WTC11 (cell line): ENCODE data around the gene UGGT1. TPM values are rescaled to one million over a fixed set of nuclear protein-coding genes. Genes with fewer than 3 reads are reported as not detected.

Experiments
- ATAC-seq: fragments of 200-7000 bp; cut with Tn5 transposase; 2 replicates; pipeline ENCODE4 v1.10.0; 2021; ENCODE audit warnings: mild to moderate bottlenecking, moderate library complexity
- CTCF ChIA-PET: fragments of 300-600 bp; sonication (Branson Sonifier 250); formaldehyde crosslinking; loops from one replicate; lab custom pipeline; 2021; ENCODE audit warnings: antibody characterized with exemption; lab: Charles Lee
- POLR2A ChIA-PET: fragments of 350-600 bp; sonication (Branson Sonifier 250); formaldehyde crosslinking; loops from one replicate; lab custom pipeline; 2021; ENCODE audit warnings: antibody characterized with exemption; lab: Charles Lee
- DNase-seq: peaks from one replicate; pipeline ENCODE4 v3.0.0; 2021; ENCODE audit warnings: low spot score
- H3K27ac Mint-ChIP-seq: 2 replicates; pipeline ENCODE4 v1.8.0; 2021; ENCODE audit warnings: mixed read lengths
- H3K27me3 Mint-ChIP-seq: 2 replicates; pipeline ENCODE4 v1.8.0; 2021; ENCODE audit warnings: low read depth, mild to moderate bottlenecking, moderate library complexity, mixed read lengths
- H3K36me3 Mint-ChIP-seq: 2 replicates; pipeline ENCODE4 v1.8.0; 2021; ENCODE audit warnings: mixed read lengths
- H3K4me1 Mint-ChIP-seq: 2 replicates; pipeline ENCODE4 v1.8.0; 2022; ENCODE audit warnings: mixed read lengths
- H3K4me3 Mint-ChIP-seq: 2 replicates; pipeline ENCODE4 v1.8.0; 2021; ENCODE audit warnings: mild to moderate bottlenecking, moderate library complexity, mixed read lengths
- H3K9me3 Mint-ChIP-seq: 2 replicates; pipeline ENCODE4 v1.8.0; 2021; ENCODE audit warnings: mixed read lengths
- AR ChIP-seq: fragments of 250-450 bp; sonication (Bioruptor Pico); IDR thresholded peaks from 2 replicates; pipeline ENCODE4 v1.9.0; 2021; ENCODE audit warnings: mild to moderate bottlenecking
- ESRRA ChIP-seq: sonication (generic); formaldehyde crosslinking; IDR thresholded peaks from 2 replicates; pipeline ENCODE4 v1.8.1; 2022; ENCODE audit warnings: mild to moderate bottlenecking, missing genetic modification reagents, borderline replicate concordance
- FOXJ3 ChIP-seq: sonication (generic); formaldehyde crosslinking; IDR thresholded peaks from 2 replicates; pipeline ENCODE4 v1.9.0; 2021; ENCODE audit warnings: missing genetic modification reagents, mild to moderate bottlenecking, borderline replicate concordance
- GTF2I ChIP-seq: fragments of 250-450 bp; sonication (Bioruptor Pico); conservative IDR thresholded peaks from 2 replicates; pipeline ENCODE4 v1.4.0; 2021; ENCODE audit warnings: mild to moderate bottlenecking
- HMGXB4 ChIP-seq: sonication (generic); formaldehyde crosslinking; IDR thresholded peaks from 2 replicates; pipeline ENCODE4 v1.8.1; 2023; ENCODE audit warnings: mild to moderate bottlenecking, moderate library complexity, missing genetic modification reagents
- KAT7 ChIP-seq: sonication (generic); formaldehyde crosslinking; IDR thresholded peaks from 2 replicates; pipeline ENCODE4 v1.8.1; 2023; ENCODE audit warnings: missing genetic modification reagents, mild to moderate bottlenecking, borderline replicate concordance
- MLX ChIP-seq: sonication (generic); formaldehyde crosslinking; IDR thresholded peaks from 2 replicates; pipeline ENCODE4 v1.8.1; 2023; ENCODE audit warnings: mild to moderate bottlenecking, missing genetic modification reagents, moderate library complexity
- MYBL2 ChIP-seq: sonication (generic); formaldehyde crosslinking; IDR thresholded peaks from 2 replicates; pipeline ENCODE4 v1.8.1; 2023; ENCODE audit warnings: mild to moderate bottlenecking, moderate library complexity, missing genetic modification reagents
- NR3C1 ChIP-seq: sonication (generic); formaldehyde crosslinking; conservative IDR thresholded peaks from 2 replicates; pipeline ENCODE4 v1.8.1; 2023; ENCODE audit warnings: low read depth, mild to moderate bottlenecking, missing genetic modification reagents
- PRRX2 ChIP-seq: fragments of 250-450 bp; sonication (Bioruptor Pico); IDR thresholded peaks from 2 replicates; pipeline ENCODE4 v1.8.0; 2021; ENCODE audit warnings: mild to moderate bottlenecking
- RORB ChIP-seq: fragments of 250-450 bp; sonication (Bioruptor Pico); IDR thresholded peaks from 2 replicates; pipeline ENCODE4 v1.9.0; 2021; ENCODE audit warnings: mild to moderate bottlenecking
- TCF7 ChIP-seq: sonication (generic); formaldehyde crosslinking; IDR thresholded peaks from 2 replicates; pipeline ENCODE4 v1.8.0; 2022; ENCODE audit warnings: mild to moderate bottlenecking, low read depth, missing genetic modification reagents, moderate library complexity
- USF2 ChIP-seq: sonication (generic); formaldehyde crosslinking; IDR thresholded peaks from 2 replicates; pipeline ENCODE4 v1.8.1; 2023; ENCODE audit warnings: mild to moderate bottlenecking, missing genetic modification reagents, moderate library complexity
- ZNF232 ChIP-seq: sonication (generic); formaldehyde crosslinking; IDR thresholded peaks from 2 replicates; pipeline ENCODE4 v1.8.0; 2022; ENCODE audit warnings: mild to moderate bottlenecking, missing genetic modification reagents
- total RNA-seq: library from RNA; stranded (reverse); gene quantifications from 3 replicates; pipeline ENCODE4 v1.2.3, GENCODE V29; 2021
- TF ChIP-seq, protein P1 (sequence below): sonication (generic); formaldehyde crosslinking; IDR thresholded peaks from 2 replicates; pipeline ENCODE4 v1.8.1; 2022; ENCODE audit warnings: low read depth, missing genetic modification reagents, borderline replicate concordance
- TF ChIP-seq, protein P2 (sequence below): sonication (generic); formaldehyde crosslinking; IDR thresholded peaks from 2 replicates; pipeline ENCODE4 v1.8.0; 2023; ENCODE audit warnings: missing genetic modification reagents
- TF ChIP-seq, protein P3 (sequence below): sonication (generic); formaldehyde crosslinking; IDR thresholded peaks from 2 replicates; pipeline ENCODE4 v1.8.1; 2022; ENCODE audit warnings: low read depth, mild to moderate bottlenecking, moderate library complexity, missing genetic modification reagents, borderline replicate concordance

UGGT1 gene
- total RNA-seq, 1 experiment from 2014 or later = 57.9 TPM

DNA sequence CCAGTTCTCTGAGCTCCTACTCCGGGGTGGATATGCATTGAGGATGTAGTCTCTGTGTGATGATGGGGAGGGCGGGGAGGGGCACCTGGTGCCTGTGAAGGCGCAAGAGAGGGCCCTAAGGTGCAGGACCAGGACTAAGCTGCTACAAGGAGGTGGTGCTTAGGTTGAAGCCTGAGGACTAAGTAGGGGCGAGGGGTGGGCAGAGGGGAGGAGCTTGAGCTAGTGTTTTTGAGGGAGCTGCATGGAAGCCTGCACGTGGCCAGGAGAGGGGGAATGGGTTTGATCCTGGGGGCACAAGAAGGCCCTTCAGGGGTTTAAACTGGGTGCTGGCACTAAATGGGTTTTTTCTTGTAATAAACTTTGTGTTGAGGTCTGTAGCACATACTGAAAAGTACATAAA lies 105.0 kb downstream of the UGGT1 start (continued):
- no peak for TF ChIP-seq RORB (CRISPR knock-in tag)
- no peak for TF ChIP-seq AR

GRCh38 chr2:128196471-128196931 lies 105.5 kb downstream of the UGGT1 start:
- POLR2A ChIA-PET = no interaction called here
- Mint-ChIP-seq H3K27ac (peak overlapping the region; percentile 7; the same call in 1 of the 2 replicates), H3K9me3 (no peaks in the 10 kb centered on the region), H3K4me1 (peaks cover 10% of the 10 kb centered on the region), H3K27me3 (no peaks in the 10 kb centered on the region), H3K36me3 (peaks cover 5% of the 10 kb centered on the region; the same call in 1 of the 2 replicates), H3K4me3 (no peak overlapping the region)
- DNase-seq = no peak
- no peak for ATAC-seq
- TF ChIP-seq TCF7 (CRISPR knock-in tag) (no peak), HMGXB4 (no peak), ZNF232 (CRISPR knock-in tag) (no peak), GTF2I (CRISPR knock-in tag) (no peak), NR3C1 (no peak), KAT7 (CRISPR knock-in tag) (no peak), MLX (CRISPR knock-in tag) (no peak), FOXJ3 (CRISPR knock-in tag) (no peak), MYBL2 (CRISPR knock-in tag) (no peak), ESRRA (CRISPR knock-in tag) (no peak), PRRX2 (CRISPR knock-in tag) (no peak), USF2 (CRISPR knock-in tag) (no peak)
- TF ChIP-seq, protein P1, sequence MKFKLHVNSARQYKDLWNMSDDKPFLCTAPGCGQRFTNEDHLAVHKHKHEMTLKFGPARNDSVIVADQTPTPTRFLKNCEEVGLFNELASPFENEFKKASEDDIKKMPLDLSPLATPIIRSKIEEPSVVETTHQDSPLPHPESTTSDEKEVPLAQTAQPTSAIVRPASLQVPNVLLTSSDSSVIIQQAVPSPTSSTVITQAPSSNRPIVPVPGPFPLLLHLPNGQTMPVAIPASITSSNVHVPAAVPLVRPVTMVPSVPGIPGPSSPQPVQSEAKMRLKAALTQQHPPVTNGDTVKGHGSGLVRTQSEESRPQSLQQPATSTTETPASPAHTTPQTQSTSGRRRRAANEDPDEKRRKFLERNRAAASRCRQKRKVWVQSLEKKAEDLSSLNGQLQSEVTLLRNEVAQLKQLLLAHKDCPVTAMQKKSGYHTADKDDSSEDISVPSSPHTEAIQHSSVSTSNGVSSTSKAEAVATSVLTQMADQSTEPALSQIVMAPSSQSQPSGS (CRISPR knock-in tag) = no peak
- TF ChIP-seq, protein P2, sequence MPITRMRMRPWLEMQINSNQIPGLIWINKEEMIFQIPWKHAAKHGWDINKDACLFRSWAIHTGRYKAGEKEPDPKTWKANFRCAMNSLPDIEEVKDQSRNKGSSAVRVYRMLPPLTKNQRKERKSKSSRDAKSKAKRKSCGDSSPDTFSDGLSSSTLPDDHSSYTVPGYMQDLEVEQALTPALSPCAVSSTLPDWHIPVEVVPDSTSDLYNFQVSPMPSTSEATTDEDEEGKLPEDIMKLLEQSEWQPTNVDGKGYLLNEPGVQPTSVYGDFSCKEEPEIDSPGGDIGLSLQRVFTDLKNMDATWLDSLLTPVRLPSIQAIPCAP = no peak
- TF ChIP-seq, protein P3, sequence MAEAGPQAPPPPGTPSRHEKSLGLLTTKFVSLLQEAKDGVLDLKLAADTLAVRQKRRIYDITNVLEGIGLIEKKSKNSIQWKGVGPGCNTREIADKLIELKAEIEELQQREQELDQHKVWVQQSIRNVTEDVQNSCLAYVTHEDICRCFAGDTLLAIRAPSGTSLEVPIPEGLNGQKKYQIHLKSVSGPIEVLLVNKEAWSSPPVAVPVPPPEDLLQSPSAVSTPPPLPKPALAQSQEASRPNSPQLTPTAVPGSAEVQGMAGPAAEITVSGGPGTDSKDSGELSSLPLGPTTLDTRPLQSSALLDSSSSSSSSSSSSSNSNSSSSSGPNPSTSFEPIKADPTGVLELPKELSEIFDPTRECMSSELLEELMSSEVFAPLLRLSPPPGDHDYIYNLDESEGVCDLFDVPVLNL = no peak
- CTCF ChIA-PET = interaction anchor here (0.5 to 1.3 kb wide), 5 partner anchors 18 to 133 kb away, joined by 3 to 5 read pairs (median 3); no protein-coding TSS in a partner anchor
